Measurements from ENCODE around the gene USH2A. TPM values are rescaled to one million over a fixed set of nuclear protein-coding genes. Genes with fewer than 3 reads are reported as not detected.

USH2A gene
- total RNA-seq, 1 experiment from 2014 or later: not detected

GRCh38 chr1:215600258-215600792 is 822.9 kb downstream of the USH2A start:
- no peak overlapping the region for H3K4me3 ChIP-seq (replicated peaks in 1 of 2; ENCODE audit: low read depth in 1 of 2, low read length in 2 of 2)
- no peak for TF ChIP-seq CTCF (IDR thresholded peaks at IDR 0.05 in 2 of 3, conservative IDR thresholded peaks at IDR 0.05 in 1 of 3; ENCODE audit: borderline replicate concordance in 1 of 3, insufficient read depth in 1 of 3, low read depth in 2 of 3, low read length in 2 of 3)
- TF ChIP-seq EZH2 (IDR thresholded peaks at IDR 0.05): no peak
- TF ChIP-seq ZBTB33 (IDR thresholded peaks at IDR 0.05; ENCODE audit: extremely low read depth, insufficient replicate concordance, low read length): no peak
- H2AFZ ChIP-seq (ENCODE audit: low read depth, low read length, poor library complexity, severe bottlenecking): no peak overlapping the region
- CTCF ChIA-PET: no interaction called here
- H3K9ac ChIP-seq (ENCODE audit: low read length): no peak overlapping the region
- H3K4me2 ChIP-seq (ENCODE audit: low read length): no peak overlapping the region
- ATAC-seq (no peak), DNase-seq (ENCODE audit: low read depth, low spot score) (no peak)
- H3K36me3 ChIP-seq (ENCODE audit: control insufficient read depth in 1 of 2, insufficient read depth in 2 of 2, low read length in 2 of 2): peaks cover 11 to 13% of the 10 kb centered on the region in 2 experiments; a peak in 2 of 4 replicates
- H3K79me2 ChIP-seq (ENCODE audit: insufficient read depth, low read length): no peaks in the 10 kb centered on the region
- RAD21 ChIA-PET (ENCODE audit: low non-redundant PET in 1 of 2, low total read pairs in 2 of 2, uncharacterized antibody in 2 of 2, unreplicated experiment in 2 of 2): no interaction called here
- no peaks in the 10 kb centered on the region for H3K9me2 ChIP-seq (ENCODE audit: insufficient read depth)
- POLR2A ChIA-PET: no interaction called here
- no peak overlapping the region for H3K27ac ChIP-seq (ENCODE audit: low read depth, low read length)
- H3K9me3 ChIP-seq (ENCODE audit: control insufficient read depth in 1 of 2, insufficient read depth in 1 of 2, low read depth in 1 of 2, low read length in 2 of 2): no peaks in the 10 kb centered on the region
- intact Hi-C loops (cut with micrococcal nuclease): no loop called here
- BruUV-seq (replicated peaks): no TSS peak
- no peaks in the 10 kb centered on the region for H4K20me1 ChIP-seq (ENCODE audit: insufficient read depth)
- no peaks in the 10 kb centered on the region for H3K27me3 ChIP-seq (ENCODE audit: insufficient read depth, low read length)
- H3K4me1 ChIP-seq (ENCODE audit: control insufficient read depth in 1 of 2, insufficient read depth in 2 of 2, low read length in 2 of 2): peaks cover 3 to 4% of the 10 kb centered on the region in 2 experiments; a peak in 2 of 4 replicates

Measured in HCT116 (cell line).